ENCODE measurements around the gene FOXP3.

DNA sequence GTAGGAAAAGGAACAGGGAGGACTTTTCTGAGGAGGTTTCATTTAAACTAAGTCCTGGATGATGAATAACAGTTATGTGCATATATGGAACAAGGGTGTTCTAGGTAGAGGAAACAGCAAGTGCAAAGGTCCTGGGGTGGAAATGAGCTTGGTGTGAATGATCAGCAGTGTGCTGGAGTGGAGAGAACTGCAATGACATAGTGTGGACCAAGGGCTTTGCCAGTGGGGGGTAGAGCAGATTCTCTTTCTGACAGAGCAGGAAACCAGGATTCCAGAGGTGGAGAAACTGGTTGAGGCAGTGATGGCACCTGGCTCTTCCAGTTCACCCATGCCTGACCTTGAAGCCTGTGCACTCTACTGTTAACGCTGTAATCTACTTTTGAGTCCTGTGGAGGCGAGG lies 6.8 kb upstream of the FOXP3 start:
- TF ChIP-seq POLR2A (IDR thresholded peaks at IDR 0.05; ENCODE audit: low read depth, low read length), result no peak
- TF ChIP-seq, protein P1, sequence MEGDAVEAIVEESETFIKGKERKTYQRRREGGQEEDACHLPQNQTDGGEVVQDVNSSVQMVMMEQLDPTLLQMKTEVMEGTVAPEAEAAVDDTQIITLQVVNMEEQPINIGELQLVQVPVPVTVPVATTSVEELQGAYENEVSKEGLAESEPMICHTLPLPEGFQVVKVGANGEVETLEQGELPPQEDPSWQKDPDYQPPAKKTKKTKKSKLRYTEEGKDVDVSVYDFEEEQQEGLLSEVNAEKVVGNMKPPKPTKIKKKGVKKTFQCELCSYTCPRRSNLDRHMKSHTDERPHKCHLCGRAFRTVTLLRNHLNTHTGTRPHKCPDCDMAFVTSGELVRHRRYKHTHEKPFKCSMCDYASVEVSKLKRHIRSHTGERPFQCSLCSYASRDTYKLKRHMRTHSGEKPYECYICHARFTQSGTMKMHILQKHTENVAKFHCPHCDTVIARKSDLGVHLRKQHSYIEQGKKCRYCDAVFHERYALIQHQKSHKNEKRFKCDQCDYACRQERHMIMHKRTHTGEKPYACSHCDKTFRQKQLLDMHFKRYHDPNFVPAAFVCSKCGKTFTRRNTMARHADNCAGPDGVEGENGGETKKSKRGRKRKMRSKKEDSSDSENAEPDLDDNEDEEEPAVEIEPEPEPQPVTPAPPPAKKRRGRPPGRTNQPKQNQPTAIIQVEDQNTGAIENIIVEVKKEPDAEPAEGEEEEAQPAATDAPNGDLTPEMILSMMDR (conservative IDR thresholded peaks at IDR 0.05; ENCODE audit: low read depth, low read length), result no peak
- TF ChIP-seq SMC3 (IDR thresholded peaks at IDR 0.05; ENCODE audit: low read depth, low read length), result no peak
- no peak for TF ChIP-seq BHLHE40 (IDR thresholded peaks at IDR 0.05; ENCODE audit: low read depth, low read length)
- TF ChIP-seq, protein P2, sequence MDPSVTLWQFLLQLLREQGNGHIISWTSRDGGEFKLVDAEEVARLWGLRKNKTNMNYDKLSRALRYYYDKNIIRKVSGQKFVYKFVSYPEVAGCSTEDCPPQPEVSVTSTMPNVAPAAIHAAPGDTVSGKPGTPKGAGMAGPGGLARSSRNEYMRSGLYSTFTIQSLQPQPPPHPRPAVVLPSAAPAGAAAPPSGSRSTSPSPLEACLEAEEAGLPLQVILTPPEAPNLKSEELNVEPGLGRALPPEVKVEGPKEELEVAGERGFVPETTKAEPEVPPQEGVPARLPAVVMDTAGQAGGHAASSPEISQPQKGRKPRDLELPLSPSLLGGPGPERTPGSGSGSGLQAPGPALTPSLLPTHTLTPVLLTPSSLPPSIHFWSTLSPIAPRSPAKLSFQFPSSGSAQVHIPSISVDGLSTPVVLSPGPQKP (IDR thresholded peaks at IDR 0.05; ENCODE audit: borderline replicate concordance, low read depth, low read length), result no peak
- TF ChIP-seq, protein P3, sequence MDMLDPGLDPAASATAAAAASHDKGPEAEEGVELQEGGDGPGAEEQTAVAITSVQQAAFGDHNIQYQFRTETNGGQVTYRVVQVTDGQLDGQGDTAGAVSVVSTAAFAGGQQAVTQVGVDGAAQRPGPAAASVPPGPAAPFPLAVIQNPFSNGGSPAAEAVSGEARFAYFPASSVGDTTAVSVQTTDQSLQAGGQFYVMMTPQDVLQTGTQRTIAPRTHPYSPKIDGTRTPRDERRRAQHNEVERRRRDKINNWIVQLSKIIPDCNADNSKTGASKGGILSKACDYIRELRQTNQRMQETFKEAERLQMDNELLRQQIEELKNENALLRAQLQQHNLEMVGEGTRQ (IDR thresholded peaks at IDR 0.05; ENCODE audit: low read depth, low read length), result no peak
